Measurements from ENCODE around the gene CASTOR2.
"Not testable (repeated sequence)": the region's sequence is repeated elsewhere in the genome, so short reads cannot be mapped to it uniquely, and the experiment has no call there.

DNA sequence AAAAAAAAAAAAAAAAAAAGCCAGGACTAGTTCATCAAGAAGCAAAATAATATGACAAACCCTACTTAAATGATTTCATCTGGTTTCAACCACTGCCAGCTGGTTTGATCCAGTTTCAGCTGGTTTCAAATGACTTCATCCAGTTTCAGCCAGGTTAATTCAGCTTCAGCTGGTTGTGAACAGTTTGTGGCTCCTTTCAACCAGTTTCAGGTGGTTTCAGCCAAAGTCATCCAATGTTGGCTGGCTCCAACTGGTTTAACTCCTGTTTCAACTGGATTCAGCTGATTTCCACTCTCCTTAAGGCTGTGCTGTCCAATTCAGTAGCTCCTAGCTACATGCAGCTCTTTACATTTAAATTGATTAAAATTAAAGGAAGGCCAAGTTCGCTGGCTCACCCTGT lies 37.5 kb upstream of the CASTOR2 start:
- TF ChIP-seq, protein P1, sequence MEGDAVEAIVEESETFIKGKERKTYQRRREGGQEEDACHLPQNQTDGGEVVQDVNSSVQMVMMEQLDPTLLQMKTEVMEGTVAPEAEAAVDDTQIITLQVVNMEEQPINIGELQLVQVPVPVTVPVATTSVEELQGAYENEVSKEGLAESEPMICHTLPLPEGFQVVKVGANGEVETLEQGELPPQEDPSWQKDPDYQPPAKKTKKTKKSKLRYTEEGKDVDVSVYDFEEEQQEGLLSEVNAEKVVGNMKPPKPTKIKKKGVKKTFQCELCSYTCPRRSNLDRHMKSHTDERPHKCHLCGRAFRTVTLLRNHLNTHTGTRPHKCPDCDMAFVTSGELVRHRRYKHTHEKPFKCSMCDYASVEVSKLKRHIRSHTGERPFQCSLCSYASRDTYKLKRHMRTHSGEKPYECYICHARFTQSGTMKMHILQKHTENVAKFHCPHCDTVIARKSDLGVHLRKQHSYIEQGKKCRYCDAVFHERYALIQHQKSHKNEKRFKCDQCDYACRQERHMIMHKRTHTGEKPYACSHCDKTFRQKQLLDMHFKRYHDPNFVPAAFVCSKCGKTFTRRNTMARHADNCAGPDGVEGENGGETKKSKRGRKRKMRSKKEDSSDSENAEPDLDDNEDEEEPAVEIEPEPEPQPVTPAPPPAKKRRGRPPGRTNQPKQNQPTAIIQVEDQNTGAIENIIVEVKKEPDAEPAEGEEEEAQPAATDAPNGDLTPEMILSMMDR (conservative IDR thresholded peaks at IDR 0.05 in 1 of 2, IDR thresholded peaks at IDR 0.05 in 1 of 2; ENCODE audit: extremely low read depth in 1 of 2, insufficient read depth in 1 of 2, low read depth in 1 of 2, low read length in 2 of 2), result not testable (repeated sequence)
- not testable (repeated sequence) for TF ChIP-seq EZH2 (IDR thresholded peaks at IDR 0.05; ENCODE audit: borderline replicate concordance, low read length)
